ENCODE results near the gene PRSS1.
"Not testable (repeated sequence)": the region's sequence is repeated elsewhere in the genome, so short reads cannot be mapped to it uniquely, and the experiment has no call there.

DNA sequence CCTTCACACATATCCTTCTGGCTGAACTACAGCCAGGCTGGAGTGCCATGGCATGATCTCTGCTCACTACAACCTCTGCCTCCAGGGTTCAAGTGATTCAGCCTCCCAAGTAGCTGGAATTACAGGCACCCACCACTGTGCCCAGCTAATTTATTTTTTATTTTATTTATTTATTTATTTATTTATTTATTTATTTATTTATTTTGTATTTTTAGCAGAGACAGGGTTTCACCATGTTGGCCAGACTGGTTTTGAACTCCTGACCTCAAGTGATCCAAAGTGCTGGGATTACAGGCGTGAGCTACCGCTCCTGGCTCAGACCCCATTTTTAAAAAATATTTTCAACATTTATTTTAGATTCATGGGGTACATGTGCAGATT, 27.6 kb downstream of the PRSS1 start:
- TF ChIP-seq, protein P1, sequence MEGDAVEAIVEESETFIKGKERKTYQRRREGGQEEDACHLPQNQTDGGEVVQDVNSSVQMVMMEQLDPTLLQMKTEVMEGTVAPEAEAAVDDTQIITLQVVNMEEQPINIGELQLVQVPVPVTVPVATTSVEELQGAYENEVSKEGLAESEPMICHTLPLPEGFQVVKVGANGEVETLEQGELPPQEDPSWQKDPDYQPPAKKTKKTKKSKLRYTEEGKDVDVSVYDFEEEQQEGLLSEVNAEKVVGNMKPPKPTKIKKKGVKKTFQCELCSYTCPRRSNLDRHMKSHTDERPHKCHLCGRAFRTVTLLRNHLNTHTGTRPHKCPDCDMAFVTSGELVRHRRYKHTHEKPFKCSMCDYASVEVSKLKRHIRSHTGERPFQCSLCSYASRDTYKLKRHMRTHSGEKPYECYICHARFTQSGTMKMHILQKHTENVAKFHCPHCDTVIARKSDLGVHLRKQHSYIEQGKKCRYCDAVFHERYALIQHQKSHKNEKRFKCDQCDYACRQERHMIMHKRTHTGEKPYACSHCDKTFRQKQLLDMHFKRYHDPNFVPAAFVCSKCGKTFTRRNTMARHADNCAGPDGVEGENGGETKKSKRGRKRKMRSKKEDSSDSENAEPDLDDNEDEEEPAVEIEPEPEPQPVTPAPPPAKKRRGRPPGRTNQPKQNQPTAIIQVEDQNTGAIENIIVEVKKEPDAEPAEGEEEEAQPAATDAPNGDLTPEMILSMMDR (conservative IDR thresholded peaks at IDR 0.05; ENCODE audit: low read depth in 2 of 2), result not testable (repeated sequence)
- not testable (repeated sequence) for TF ChIP-seq CREB1 (CRISPR knock-in tag; IDR thresholded peaks at IDR 0.05; ENCODE audit: low read depth)

Data from GM23338 (cell line).